Tibial nerve (tissue), 3 donors: ENCODE results near the gene NMT2.

ENCODE experiments used
- CTCF ChIP-seq, 5 experiments: fragments of 200-600 bp in 3 of 5; fragments of 450-650 bp in 2 of 5; sonication (generic) in 3 of 5; IDR thresholded peaks; one replicate each; pipeline ENCODE4 v1.5.1; 2016 to 2019; ENCODE audit warnings: antibody characterized with exemption in 5 of 5, mild to moderate bottlenecking in 3 of 5, moderate library complexity in 2 of 5
- POLR2A ChIP-seq, 2 donors: fragments of 450-650 bp; IDR thresholded peaks; one replicate each; pipeline ENCODE4 v1.6.1; 2017; ENCODE audit warnings: antibody characterized with exemption in 2 of 2, mild to moderate bottlenecking in 2 of 2, moderate library complexity in 2 of 2

- TF ChIP-seq CTCF (IDR thresholded peaks at IDR 0.05) (no peak), POLR2A (IDR thresholded peaks at IDR 0.05) (no peak)
These were observed 49.9 kb downstream of the NMT2 start for GRCh38 chr10:15118615-15119014.
